Glutamatergic neuron (in vitro differentiated cells): ENCODE results near the gene BCL2. TPM values are rescaled to one million over a fixed set of nuclear protein-coding genes. Genes with fewer than 3 reads are reported as not detected.
A peak's percentile ranks its signal among the peaks of the same experiment; 100 is the strongest.

Experiments
- DNase-seq: peaks from one replicate; pipeline ENCODE4 v3.0.0; 2022
- H3K27ac Mint-ChIP-seq: one replicate; pipeline ENCODE4 v1.8.0; 2020; ENCODE audit warnings: mild to moderate bottlenecking, mixed read lengths, inconsistent platforms; ENCODE audit not compliant: unreplicated experiment
- H3K27me3 Mint-ChIP-seq: one replicate; pipeline ENCODE4 v1.8.0; 2020; ENCODE audit warnings: mild to moderate bottlenecking, moderate library complexity, mixed read lengths, inconsistent platforms; ENCODE audit not compliant: unreplicated experiment
- H3K36me3 Mint-ChIP-seq: one replicate; pipeline ENCODE4 v1.8.0; 2020; ENCODE audit warnings: mild to moderate bottlenecking, mixed read lengths, inconsistent platforms; ENCODE audit not compliant: unreplicated experiment
- H3K4me1 Mint-ChIP-seq: one replicate; pipeline ENCODE4 v1.8.0; 2020; ENCODE audit warnings: mild to moderate bottlenecking, low read depth, mixed read lengths, inconsistent platforms; ENCODE audit not compliant: unreplicated experiment
- H3K4me3 Mint-ChIP-seq: one replicate; pipeline ENCODE4 v1.8.0; 2020; ENCODE audit warnings: mild to moderate bottlenecking, mixed read lengths, inconsistent platforms; ENCODE audit not compliant: unreplicated experiment
- H3K9me3 Mint-ChIP-seq: one replicate; pipeline ENCODE4 v1.8.0; 2020; ENCODE audit warnings: mild to moderate bottlenecking, moderate library complexity, mixed read lengths, inconsistent platforms; ENCODE audit not compliant: unreplicated experiment
- CTCF ChIP-seq: fragments of 200-600 bp; sonication (generic); IDR thresholded peaks from one replicate; pipeline ENCODE4 v1.5.0; 2021; ENCODE audit not compliant: partially characterized antibody, unreplicated experiment
- total RNA-seq: library from RNA; stranded (reverse); fragmentation: NEBNext Ultra II Directional; extraction: Animal tissue kit (Norgen Biotek cat#: 25700); gene quantifications from one replicate; pipeline ENCODE4 v1.2.1, GENCODE V29; 2021; ENCODE audit not compliant: unreplicated experiment

Gene BCL2
- total RNA-seq, 1 donor from 2014 or later, result 6.8 TPM

- DNase-seq, result no peak
- H3K4me3 Mint-ChIP-seq, result no peak overlapping the region
- H3K27me3 Mint-ChIP-seq, result no peaks in the 10 kb centered on the region
- H3K4me1 Mint-ChIP-seq, result peaks cover 25% of the 10 kb centered on the region
- H3K27ac Mint-ChIP-seq, result no peak overlapping the region
- no peak for TF ChIP-seq CTCF
- peaks cover 7% of the 10 kb centered on the region for H3K9me3 Mint-ChIP-seq
- no peaks in the 10 kb centered on the region for H3K36me3 Mint-ChIP-seq
These were observed 32.6 kb downstream of the BCL2 start for GRCh38 chr18:63286926-63287325.

GRCh38 chr18:63284827-63285733, 34.5 kb downstream of the BCL2 start:
- no peak for TF ChIP-seq CTCF
- no peak for DNase-seq
- Mint-ChIP-seq H3K36me3 (no peaks in the 10 kb centered on the region), H3K27ac (peak overlapping the region; percentile 65), H3K4me3 (peak overlapping the region; percentile 22), H3K27me3 (no peaks in the 10 kb centered on the region), H3K4me1 (peaks cover 25% of the 10 kb centered on the region), H3K9me3 (peaks cover 7% of the 10 kb centered on the region)

GRCh38 chr18:63284173-63284799, 35.3 kb downstream of the BCL2 start:
- H3K9me3 Mint-ChIP-seq, result peaks cover 7% of the 10 kb centered on the region
- H3K27ac Mint-ChIP-seq, result no peak overlapping the region
- H3K4me3 Mint-ChIP-seq, result peak overlapping the region; percentile 9
- peaks cover 25% of the 10 kb centered on the region for H3K4me1 Mint-ChIP-seq
- H3K36me3 Mint-ChIP-seq, result no peaks in the 10 kb centered on the region
- no peak for TF ChIP-seq CTCF
- H3K27me3 Mint-ChIP-seq, result no peaks in the 10 kb centered on the region
- DNase-seq, result no peak

GRCh38 chr18:63283305-63284094, 36.1 kb downstream of the BCL2 start:
- H3K9me3 Mint-ChIP-seq, result peaks cover 7% of the 10 kb centered on the region
- peaks cover 25% of the 10 kb centered on the region for H3K4me1 Mint-ChIP-seq
- H3K27me3 Mint-ChIP-seq, result no peaks in the 10 kb centered on the region
- DNase-seq, result no peak
- H3K27ac Mint-ChIP-seq, result no peak overlapping the region
- no peak for TF ChIP-seq CTCF
- H3K36me3 Mint-ChIP-seq, result no peaks in the 10 kb centered on the region
- H3K4me3 Mint-ChIP-seq, result no peak overlapping the region
